ENCODE data around the gene CITED2. TPM values are rescaled to one million over a fixed set of nuclear protein-coding genes. Genes with fewer than 3 reads are reported as not detected.

The CITED2 gene
- total RNA-seq, 1 donor from 2014 or later = 421 TPM

GRCh38 chr6:139337001-139337400 lies 37.4 kb downstream of the CITED2 start:
- H3K4me3 Mint-ChIP-seq (ENCODE audit: unreplicated experiment) = no peak overlapping the region
- no peaks in the 10 kb centered on the region for H3K36me3 Mint-ChIP-seq (ENCODE audit: unreplicated experiment)
- DNase-seq (ENCODE audit: extremely low spot score, unreplicated experiment) = no peak
- no peaks in the 10 kb centered on the region for H3K4me1 Mint-ChIP-seq (ENCODE audit: unreplicated experiment)
- no peak for TF ChIP-seq CTCF (IDR thresholded peaks at IDR 0.05)
- H3K27me3 Mint-ChIP-seq (ENCODE audit: unreplicated experiment) = no peaks in the 10 kb centered on the region
- H3K9me3 Mint-ChIP-seq (ENCODE audit: unreplicated experiment) = peaks cover 4% of the 10 kb centered on the region
- no peak overlapping the region for H3K27ac Mint-ChIP-seq (ENCODE audit: unreplicated experiment)

GRCh38 chr6:139336488-139336887 lies 38.0 kb downstream of the CITED2 start:
- H3K36me3 Mint-ChIP-seq (ENCODE audit: unreplicated experiment) = no peaks in the 10 kb centered on the region
- no peak for DNase-seq (ENCODE audit: extremely low spot score, unreplicated experiment)
- H3K4me1 Mint-ChIP-seq (ENCODE audit: unreplicated experiment) = no peaks in the 10 kb centered on the region
- no peak for TF ChIP-seq CTCF (IDR thresholded peaks at IDR 0.05)
- H3K27ac Mint-ChIP-seq (ENCODE audit: unreplicated experiment) = no peak overlapping the region
- no peaks in the 10 kb centered on the region for H3K27me3 Mint-ChIP-seq (ENCODE audit: unreplicated experiment)
- H3K4me3 Mint-ChIP-seq (ENCODE audit: unreplicated experiment) = no peak overlapping the region
- H3K9me3 Mint-ChIP-seq (ENCODE audit: unreplicated experiment) = peaks cover 4% of the 10 kb centered on the region

- Mint-ChIP-seq H3K4me3 (ENCODE audit: unreplicated experiment) (no peak overlapping the region), H3K36me3 (ENCODE audit: unreplicated experiment) (no peaks in the 10 kb centered on the region), H3K9me3 (ENCODE audit: unreplicated experiment) (no peaks in the 10 kb centered on the region), H3K4me1 (ENCODE audit: unreplicated experiment) (no peaks in the 10 kb centered on the region), H3K27ac (ENCODE audit: unreplicated experiment) (no peak overlapping the region), H3K27me3 (ENCODE audit: unreplicated experiment) (no peaks in the 10 kb centered on the region)
- DNase-seq (ENCODE audit: extremely low spot score, unreplicated experiment) = no peak
- no peak for TF ChIP-seq CTCF (IDR thresholded peaks at IDR 0.05)
Observed at GRCh38 chr6:139335447-139336210, 38.8 kb downstream of the CITED2 start.

GRCh38 chr6:139334806-139335446 lies 39.5 kb downstream of the CITED2 start:
- Mint-ChIP-seq H3K27me3 (ENCODE audit: unreplicated experiment) (no peaks in the 10 kb centered on the region), H3K4me1 (ENCODE audit: unreplicated experiment) (no peaks in the 10 kb centered on the region), H3K27ac (ENCODE audit: unreplicated experiment) (no peak overlapping the region), H3K9me3 (ENCODE audit: unreplicated experiment) (no peaks in the 10 kb centered on the region), H3K36me3 (ENCODE audit: unreplicated experiment) (no peaks in the 10 kb centered on the region), H3K4me3 (ENCODE audit: unreplicated experiment) (no peak overlapping the region)
- TF ChIP-seq CTCF (IDR thresholded peaks at IDR 0.05) = no peak
- DNase-seq (ENCODE audit: extremely low spot score, unreplicated experiment) = no peak

- Mint-ChIP-seq H3K27ac (ENCODE audit: unreplicated experiment) (no peak overlapping the region), H3K36me3 (ENCODE audit: unreplicated experiment) (no peaks in the 10 kb centered on the region), H3K4me3 (ENCODE audit: unreplicated experiment) (no peak overlapping the region), H3K27me3 (ENCODE audit: unreplicated experiment) (no peaks in the 10 kb centered on the region), H3K9me3 (ENCODE audit: unreplicated experiment) (no peaks in the 10 kb centered on the region), H3K4me1 (ENCODE audit: unreplicated experiment) (peaks cover 6% of the 10 kb centered on the region)
- no peak for DNase-seq (ENCODE audit: extremely low spot score, unreplicated experiment)
- TF ChIP-seq CTCF (IDR thresholded peaks at IDR 0.05) = no peak
Observed at GRCh38 chr6:139330826-139331500, 43.5 kb downstream of the CITED2 start.

All from osteocyte (in vitro differentiated cells).